ENCODE measurements around the gene SLC17A7.

Gene SLC17A7

GRCh38 chr19:49427855-49428546 lies 13.3 kb downstream of the SLC17A7 start:
- no peak for DNase-seq (ENCODE audit: low spot score)

- no peak for DNase-seq (ENCODE audit: low spot score)
Observed at GRCh38 chr19:49427339-49427738, 14.0 kb downstream of the SLC17A7 start.

GRCh38 chr19:49425922-49426592 lies 15.3 kb downstream of the SLC17A7 start:
- no peak for DNase-seq (ENCODE audit: low spot score)

DNA sequence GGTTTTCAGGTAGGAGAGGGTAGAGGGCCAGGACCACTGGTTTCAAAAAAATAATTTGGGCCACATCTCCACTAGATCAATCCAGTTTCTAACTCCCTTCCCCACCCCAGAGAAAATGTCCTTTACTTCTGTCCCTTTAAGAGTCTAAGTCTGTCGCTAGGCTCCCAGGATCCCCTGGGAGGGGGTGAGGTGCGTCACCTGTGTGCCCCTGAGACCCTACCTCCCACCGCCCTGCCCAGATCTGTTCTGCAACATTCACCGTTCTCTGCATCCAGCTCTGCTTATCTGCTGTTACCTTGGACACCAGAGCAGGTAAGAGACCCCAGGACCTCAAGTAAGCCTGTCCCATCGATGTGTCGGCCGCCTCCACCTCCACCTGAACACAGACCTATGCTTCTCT lies 16.1 kb downstream of the SLC17A7 start, which contains the start of gene GFY:
Gene GFY (plus strand): TSS at position 211 of the 400 bp plus-strand sequence. CDS start 1,043 bp downstream, outside the sequence.
- no peak for DNase-seq (ENCODE audit: low spot score)

DNA sequence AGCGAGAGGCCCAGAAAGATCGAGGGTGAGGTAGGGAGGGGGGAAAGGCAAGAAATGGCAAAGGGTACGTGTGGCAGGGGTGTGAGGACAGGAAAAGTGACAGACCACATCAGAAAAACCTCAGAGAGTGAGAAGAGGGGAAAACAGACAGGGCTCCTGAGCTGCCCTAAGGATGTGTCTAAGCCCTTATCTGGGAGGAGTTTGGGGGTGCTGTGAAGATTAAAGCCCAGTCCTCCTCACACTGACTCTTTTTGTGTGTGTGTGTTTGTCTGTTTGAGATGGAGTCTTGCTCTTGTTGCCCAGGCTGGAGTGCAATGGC lies 17.4 kb downstream of the SLC17A7 start:
- DNase-seq (ENCODE audit: low spot score), result no peak

GRCh38 chr19:49423071-49423984 lies 18.0 kb downstream of the SLC17A7 start, which contains the start of gene PTH2:
Gene PTH2 (minus strand): TSS chr19:49423441. CDS start chr19:49423339, 102 bp downstream.
- DNase-seq (ENCODE audit: low spot score), result no peak

GRCh38 chr19:49422407-49423070 lies 18.8 kb downstream of the SLC17A7 start:
- DNase-seq (ENCODE audit: low spot score), result no peak

DNA sequence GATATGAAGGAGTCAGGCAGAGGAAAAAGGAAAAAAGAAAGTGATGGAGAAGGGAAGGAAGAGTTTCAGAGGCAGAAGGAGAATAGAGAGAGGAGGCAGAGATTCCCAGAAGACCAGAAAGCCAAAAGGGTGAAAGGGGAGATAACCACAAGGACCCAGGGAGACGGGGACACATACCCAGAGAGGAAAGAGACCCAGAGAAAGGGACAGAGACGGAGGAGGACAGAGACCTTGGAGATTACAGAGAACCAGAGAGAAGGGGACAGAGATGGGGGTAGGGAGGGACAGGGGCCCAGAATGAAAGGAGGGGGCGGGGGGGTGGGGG lies 19.5 kb downstream of the SLC17A7 start:
- DNase-seq (ENCODE audit: low spot score), result no peak

DNA sequence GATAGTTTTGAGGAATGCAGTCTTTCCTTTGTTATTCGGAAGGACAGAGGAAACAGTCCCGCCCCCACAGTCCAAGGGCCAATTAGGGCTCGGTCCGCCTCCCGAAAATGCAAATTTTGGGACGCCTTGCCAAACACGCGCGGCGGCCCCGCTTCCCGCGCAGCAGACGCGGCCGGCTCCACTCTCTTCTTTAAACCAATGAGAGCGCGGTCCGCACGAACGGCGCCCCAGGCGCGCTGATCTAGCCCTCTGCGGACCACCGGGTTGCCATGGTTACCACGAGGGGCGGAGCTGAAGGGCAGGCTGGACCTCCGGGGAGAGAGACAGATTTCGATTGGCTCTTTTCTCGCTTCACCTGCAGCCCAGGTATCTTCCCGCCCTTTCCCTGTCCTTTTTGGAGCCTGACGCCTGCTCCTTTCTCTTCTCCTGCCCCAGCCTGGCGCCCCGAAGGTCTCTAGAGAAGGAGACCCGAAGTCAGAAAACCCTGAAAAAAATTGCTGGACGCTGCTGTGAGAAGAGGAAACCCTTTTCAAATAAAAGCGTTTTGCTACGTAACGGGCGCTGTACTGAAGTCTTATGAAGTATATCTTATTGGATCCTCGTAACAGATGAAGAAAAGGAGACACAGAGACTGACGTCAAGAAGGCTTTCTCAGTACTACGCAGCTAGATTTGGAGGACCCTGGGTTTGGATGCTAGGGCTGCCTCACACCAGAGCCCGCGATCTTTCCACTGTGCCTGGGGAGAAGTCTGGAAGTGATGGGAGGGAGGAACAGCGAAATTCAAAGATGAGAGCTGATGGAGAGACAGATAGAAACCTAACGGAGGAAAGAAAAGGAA lies 20.1 kb downstream of the SLC17A7 start:
- DNase-seq (ENCODE audit: low spot score), result peak; percentile 81

DNA sequence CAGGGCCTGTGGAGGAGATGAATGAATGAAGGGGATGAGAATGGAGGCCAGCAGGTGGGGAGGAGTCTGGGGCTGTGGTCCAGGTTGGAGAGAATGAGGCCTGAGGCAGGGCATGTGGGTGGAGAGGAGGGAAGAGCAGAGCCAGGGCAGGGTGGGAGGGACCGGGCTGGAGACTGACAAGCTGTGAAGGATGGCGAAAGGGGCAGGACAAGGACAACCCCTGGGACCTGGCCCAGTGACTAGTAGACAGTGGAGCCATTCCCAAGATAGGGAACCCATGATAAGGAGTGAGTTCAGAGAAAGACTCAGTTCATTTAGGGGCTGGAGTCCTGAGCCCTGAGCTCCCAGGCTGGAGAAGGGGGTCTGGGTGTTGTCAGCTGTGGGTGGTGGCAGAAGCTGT lies 21.1 kb downstream of the SLC17A7 start:
- DNase-seq (ENCODE audit: low spot score), result no peak

GRCh38 chr19:49419173-49419572 lies 22.2 kb downstream of the SLC17A7 start:
- no peak for DNase-seq (ENCODE audit: low spot score)

GRCh38 chr19:49418511-49418910 lies 22.8 kb downstream of the SLC17A7 start:
- no peak for DNase-seq (ENCODE audit: low spot score)

GRCh38 chr19:49417088-49417487 lies 24.2 kb downstream of the SLC17A7 start:
- no peak for DNase-seq (ENCODE audit: low spot score)

GRCh38 chr19:49415810-49416200 lies 25.5 kb downstream of the SLC17A7 start:
- no peak for DNase-seq (ENCODE audit: low spot score)

GRCh38 chr19:49415102-49415809 lies 26.1 kb downstream of the SLC17A7 start:
- no peak for DNase-seq (ENCODE audit: low spot score)

DNA sequence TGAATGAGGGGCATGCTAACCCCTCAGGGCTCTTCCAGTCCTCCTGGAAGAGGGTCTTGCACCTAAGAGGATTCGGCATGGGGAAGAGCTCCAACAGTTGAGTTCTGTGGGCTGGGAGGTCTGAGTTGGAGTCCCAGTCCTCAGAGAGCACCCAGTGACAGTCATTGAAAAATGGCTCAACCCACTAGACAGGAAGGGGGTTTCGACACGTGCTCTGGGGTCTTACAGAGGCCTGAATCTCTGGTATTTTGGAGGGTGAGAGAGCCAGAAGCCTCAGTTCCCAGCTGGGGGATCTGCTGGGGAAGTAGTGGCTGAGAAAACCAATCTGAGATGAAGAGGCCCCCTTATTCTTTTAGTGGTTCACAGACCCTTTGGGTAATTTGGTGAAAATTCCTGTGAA lies 27.1 kb downstream of the SLC17A7 start:
- DNase-seq (ENCODE audit: low spot score), result no peak

DNA sequence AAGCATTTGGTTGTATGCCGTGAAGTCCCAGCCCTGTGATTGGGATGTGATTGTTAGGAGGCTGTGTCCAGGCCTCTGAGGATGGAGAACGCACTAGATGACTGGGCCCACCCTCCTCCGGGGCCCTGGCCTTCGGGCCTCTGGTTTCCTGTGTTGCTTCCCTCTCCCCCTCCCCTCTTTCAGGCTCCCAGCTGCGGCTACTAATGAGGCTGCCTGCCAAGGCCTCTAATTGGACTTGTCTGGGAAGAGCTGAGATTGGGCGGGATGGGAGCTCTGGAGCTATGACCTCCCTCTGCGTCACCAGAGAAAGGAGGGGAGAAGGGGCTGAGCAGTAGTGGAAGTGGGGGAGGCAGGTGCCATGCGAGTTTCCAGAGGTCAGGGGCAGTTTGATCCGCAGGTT lies 28.0 kb downstream of the SLC17A7 start:
- DNase-seq (ENCODE audit: low spot score), result no peak

DNA sequence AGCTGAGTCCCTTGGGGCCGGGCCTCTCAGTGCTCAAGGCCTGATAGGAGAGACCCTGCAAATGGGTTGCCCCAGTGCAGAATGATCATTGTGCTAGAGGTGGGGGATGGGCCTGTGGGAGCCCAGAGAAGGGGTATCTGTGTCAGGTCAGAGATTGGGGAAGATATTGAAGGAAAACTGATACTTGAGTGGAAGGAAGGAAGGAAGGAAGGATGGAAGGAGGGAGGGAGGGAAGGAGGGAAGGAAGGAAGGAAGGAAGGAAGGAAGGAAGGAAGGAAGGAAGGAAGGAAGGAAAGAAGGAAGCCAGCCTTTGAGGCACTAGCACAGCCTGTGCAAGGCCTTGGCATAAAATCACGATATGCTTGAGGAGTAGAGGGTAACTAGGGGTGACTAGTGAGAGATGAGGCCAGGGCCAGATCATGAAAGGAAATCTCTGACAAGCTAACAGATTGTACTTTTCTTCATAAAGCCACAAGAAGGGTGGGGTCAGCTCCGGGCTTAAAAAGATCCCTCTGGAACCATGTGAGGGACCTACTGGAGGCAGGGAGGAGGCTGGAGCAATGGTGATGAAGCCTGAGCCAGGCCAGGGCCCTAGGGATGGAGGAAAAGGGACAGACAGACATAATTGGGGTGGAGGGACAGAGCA lies 29.5 kb downstream of the SLC17A7 start:
- DNase-seq (ENCODE audit: low spot score), result no peak

- no peak for DNase-seq (ENCODE audit: low spot score)
Observed at GRCh38 chr19:49409441-49410029, 31.8 kb downstream of the SLC17A7 start.
